Measurements from ENCODE around the gene PLA2G4E. TPM values are rescaled to one million over a fixed set of nuclear protein-coding genes. Genes with fewer than 3 reads are reported as not detected.

The PLA2G4E gene
- total and polyA plus RNA-seq, 9 of the 15 experiments (the other 6 are each of a cell fraction or from before 2014, with no cell fraction given), result 0.03 TPM; not detected in 8

- Histone ChIP-seq H3K4me1 (replicated peaks in 1 of 2; ENCODE audit: control insufficient read depth in 2 of 2, insufficient read depth in 2 of 2, low read length in 2 of 2) (no peaks in the 10 kb centered on the region), H3K79me2 (ENCODE audit: control insufficient read depth, insufficient read depth, low read length) (no peaks in the 10 kb centered on the region), H3K9me1 (ENCODE audit: control insufficient read depth, insufficient read depth, low read length) (no peaks in the 10 kb centered on the region), H2AFZ (ENCODE audit: low read depth, low read length) (no peak overlapping the region), H3K4me3 (no peak overlapping the region), H3K36me3 (ENCODE audit: control insufficient read depth, insufficient read depth, low read length) (peaks cover 9% of the 10 kb centered on the region; the same call in 1 of the 3 replicates), H3K27me3 (ENCODE audit: control insufficient read depth in 2 of 2, insufficient read depth in 2 of 2, low read length in 2 of 2) (no peaks in the 10 kb centered on the region), H4K20me1 (replicated peaks; ENCODE audit: control insufficient read depth, insufficient read depth, low read length) (no peaks in the 10 kb centered on the region; the same call in none of the 2 replicates), H3K4me2 (ENCODE audit: insufficient read depth, low read length) (no peak overlapping the region), H3K27ac (ENCODE audit: extremely low read depth, low read depth, low read length) (no peak overlapping the region), H3K9ac (ENCODE audit: insufficient read depth in 1 of 2, low read depth in 2 of 2, low read length in 2 of 2) (no peak overlapping the region), H3K9me3 (replicated peaks; ENCODE audit: control insufficient read depth, insufficient read depth, low read depth, low read length) (no peaks in the 10 kb centered on the region)
- BruUV-seq (replicated peaks), result no TSS peak
- no peak for FAIRE-seq
- in situ Hi-C loops (cut with MboI) (no loop called here), intact Hi-C loops (cut with micrococcal nuclease) (no loop called here)
- ATAC-seq, result no peak
- no peak for DNase-seq (ENCODE audit: extremely low read depth in 1 of 4, low spot score in 3 of 4)
- POLR2A ChIA-PET, result interaction anchor here (1.2 to 1.4 kb wide), 2 partner anchors 10 to 18 kb away, joined by 3 to 5 read pairs; no protein-coding TSS in a partner anchor
- WGBS (ENCODE audit: insufficient coverage, low coverage, missing lambda C conversion rate), result 84% methylated on average over 6 of the region's 6 CpGs
- CTCF ChIA-PET (ENCODE audit: low intra/inter-chr PET ratio), result no interaction called here
- no peak for TF ChIP-seq ZNF592 (IDR thresholded peaks at IDR 0.05)
- no peak for TF ChIP-seq ZFX (CRISPR knock-in tag; IDR thresholded peaks at IDR 0.05)
- TF ChIP-seq ZBTB43 (CRISPR knock-in tag; IDR thresholded peaks at IDR 0.05), result no peak
- TF ChIP-seq U2AF2 (optimal IDR thresholded peaks at IDR 0.05; ENCODE audit: low read depth, low read length), result no peak
- no peak for TF ChIP-seq SUPT5H (IDR thresholded peaks at IDR 0.05)
- no peak for TF ChIP-seq ZNF551 (CRISPR knock-in tag; IDR thresholded peaks at IDR 0.05)
These were observed 77.1 kb downstream of the PLA2G4E start for GRCh38 chr15:41943543-41944312.
